OCI-M1 (cell line): ENCODE results near the gene TMEM123.
"Not testable (repeated sequence)": the region's sequence is repeated elsewhere in the genome, so short reads cannot be mapped to it uniquely, and the experiment has no call there.

Experiments
- DNase-seq: peaks from one replicate; lab custom pipeline; 2025; lab: John Stamatoyannopoulos, UW

The TMEM123 gene

GRCh38 chr11:102395720-102396393, 56.7 kb downstream of the TMEM123 start:
- DNase-seq: no peak

- DNase-seq: no peak
Observed at GRCh38 chr11:102393272-102393730, 59.3 kb downstream of the TMEM123 start.

- no peak for DNase-seq
Observed at GRCh38 chr11:102391549-102392237, 60.9 kb downstream of the TMEM123 start.

DNA sequence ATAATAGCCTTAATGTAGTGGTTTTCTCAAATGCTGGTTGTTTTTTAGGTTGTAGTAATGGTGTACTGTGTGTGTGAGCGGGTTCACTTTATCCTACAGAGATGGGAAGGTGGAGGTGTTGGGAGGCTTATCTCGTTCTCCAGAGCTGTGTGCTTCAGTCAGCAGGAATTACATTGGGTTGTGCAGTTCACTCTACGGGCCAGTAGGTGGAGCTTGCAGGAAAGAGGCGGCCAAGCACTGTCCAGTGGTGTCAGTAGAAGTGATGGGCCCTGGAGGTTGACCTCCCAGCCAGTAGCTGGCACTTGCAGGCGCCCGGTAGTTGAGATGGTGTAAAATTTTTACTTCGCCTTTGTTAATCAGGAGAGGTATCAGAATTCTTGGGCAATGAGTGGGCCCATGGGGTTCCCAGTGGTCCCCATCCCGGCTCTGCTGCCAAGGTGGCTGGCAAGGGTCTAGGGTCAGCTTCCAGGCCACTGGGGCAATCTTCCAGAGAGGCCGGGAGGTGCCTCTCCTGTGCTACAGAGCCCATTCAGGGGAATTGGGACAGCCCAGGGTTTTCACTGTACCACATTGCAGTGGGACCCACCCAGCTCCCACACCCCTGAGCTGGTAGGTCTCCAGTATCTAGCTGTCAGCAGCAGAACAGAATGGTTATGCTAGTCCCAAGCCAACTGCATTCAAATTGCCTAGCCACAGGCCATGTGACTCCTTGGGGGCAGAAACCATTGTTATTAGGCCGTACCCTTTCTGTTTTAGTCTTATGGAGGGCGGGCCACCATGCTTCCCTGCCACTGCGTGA, 61.7 kb downstream of the TMEM123 start:
- peak; percentile 65 for DNase-seq

DNA sequence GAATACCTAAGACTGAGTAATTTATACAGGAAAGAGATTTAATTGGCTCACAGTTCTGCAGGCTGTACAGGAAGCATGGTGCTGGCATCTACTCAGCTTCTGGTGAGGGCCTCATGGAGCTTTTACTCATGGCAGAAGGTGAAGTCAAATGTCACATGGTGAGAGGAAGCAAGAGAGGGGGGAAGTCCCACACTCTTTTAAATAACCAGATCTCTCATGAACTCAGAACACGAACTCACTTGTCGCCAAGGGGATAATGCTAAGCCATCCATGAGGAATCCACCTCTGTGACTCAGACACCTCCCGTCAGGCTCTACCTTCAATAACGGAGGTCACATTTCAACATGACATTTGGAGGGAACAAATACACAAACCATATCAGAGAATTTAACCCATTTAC, 63.3 kb downstream of the TMEM123 start:
- no peak for DNase-seq

- no peak for DNase-seq
Observed at GRCh38 chr11:102387043-102387781, 65.4 kb downstream of the TMEM123 start.

- DNase-seq: peak; percentile 18
Observed at GRCh38 chr11:102386136-102386734, 66.3 kb downstream of the TMEM123 start.

- DNase-seq: peak; percentile 64
Observed at GRCh38 chr11:102385085-102386007, 67.2 kb downstream of the TMEM123 start.

DNA sequence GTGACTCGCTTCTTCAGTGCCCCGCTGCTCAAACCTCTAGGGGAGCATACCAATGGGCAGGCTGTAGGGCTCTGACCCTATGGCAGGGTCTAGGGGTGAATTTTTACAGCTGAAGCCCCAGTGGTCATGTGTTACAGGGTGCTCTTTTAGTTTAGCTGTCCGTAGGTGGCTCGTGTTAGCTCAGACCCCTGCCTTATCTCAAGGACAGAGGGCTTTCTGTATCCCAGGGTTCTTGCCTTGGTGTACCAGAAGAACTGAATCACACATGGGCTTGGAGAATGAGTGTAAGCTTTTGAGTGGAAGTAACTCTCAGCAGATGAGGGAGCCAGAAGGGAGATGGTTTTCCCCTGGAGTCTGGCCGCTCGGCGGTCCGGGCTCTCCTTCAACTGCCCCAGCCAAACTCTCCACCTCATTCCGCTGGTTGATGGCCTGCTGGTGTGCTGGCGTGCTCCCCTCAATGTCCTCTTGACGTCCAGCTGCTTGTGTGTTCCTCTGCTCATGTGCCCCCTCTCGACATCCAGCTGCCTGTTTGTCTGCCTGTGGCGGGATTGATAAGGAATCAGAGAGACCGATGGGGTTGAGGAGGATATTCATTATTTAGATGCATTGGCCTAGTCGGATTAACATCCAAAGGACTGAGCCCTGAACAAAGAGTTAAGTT, 68.0 kb downstream of the TMEM123 start:
- peak; percentile 64 for DNase-seq

DNA sequence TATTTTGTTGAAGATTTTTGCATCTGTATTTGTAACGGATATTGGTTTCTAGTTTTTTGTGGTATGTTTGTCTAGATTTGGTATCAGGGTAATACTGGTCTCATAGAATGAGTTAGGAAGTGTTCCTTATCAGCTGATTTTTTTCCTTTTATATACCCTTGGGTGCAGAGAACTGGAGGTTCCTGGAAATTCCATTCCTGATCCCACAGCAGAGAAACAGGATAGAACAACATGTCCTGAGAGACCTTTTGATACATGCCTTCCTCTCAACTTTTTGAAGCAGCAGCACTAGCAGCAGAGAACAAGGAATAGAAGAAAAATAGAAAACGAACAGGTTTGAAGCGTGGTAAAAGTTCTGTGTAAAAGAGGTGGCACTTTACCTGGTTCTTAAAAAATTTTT, 68.7 kb downstream of the TMEM123 start:
- DNase-seq: no peak

GRCh38 chr11:102382384-102382783, 70.2 kb downstream of the TMEM123 start:
- no peak for DNase-seq

GRCh38 chr11:102378818-102379217, 73.7 kb downstream of the TMEM123 start:
- DNase-seq: no peak

DNA sequence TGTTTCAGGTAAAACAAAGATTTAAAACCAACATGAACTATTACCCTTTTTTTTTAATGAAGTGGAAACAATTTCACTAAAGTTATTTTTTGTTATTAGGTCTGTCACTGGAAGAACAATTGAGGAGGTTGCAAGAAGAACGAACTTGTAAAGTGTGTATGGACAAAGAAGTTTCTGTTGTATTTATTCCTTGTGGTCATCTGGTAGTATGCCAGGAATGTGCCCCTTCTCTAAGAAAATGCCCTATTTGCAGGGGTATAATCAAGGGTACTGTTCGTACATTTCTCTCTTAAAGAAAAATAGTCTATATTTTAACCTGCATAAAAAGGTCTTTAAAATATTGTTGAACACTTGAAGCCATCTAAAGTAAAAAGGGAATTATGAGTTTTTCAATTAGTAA, 74.7 kb downstream of the TMEM123 start:
- no peak for DNase-seq

- no peak for DNase-seq
Observed at GRCh38 chr11:102375720-102376399, 76.7 kb downstream of the TMEM123 start.

- not testable (repeated sequence) for DNase-seq
Observed at GRCh38 chr11:102374633-102375424, 77.7 kb downstream of the TMEM123 start.

DNA sequence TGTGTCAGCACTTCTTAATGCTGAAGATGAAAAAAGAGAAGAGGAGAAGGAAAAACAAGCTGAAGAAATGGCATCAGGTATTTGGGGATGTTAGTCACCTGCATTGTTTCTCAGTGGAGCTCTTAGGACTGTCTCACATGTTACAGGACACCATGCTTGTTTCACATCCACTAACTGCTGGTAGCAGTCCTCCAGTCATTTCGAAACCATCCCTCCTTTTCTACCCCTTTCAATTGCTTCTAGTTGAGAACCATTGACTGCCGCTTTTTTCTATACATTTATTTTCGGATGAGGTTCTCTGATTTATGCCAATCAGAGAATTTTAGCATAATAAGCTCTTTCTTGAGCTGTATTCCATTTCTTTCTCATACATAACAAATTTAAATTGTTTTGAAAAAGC, 84.1 kb downstream of the TMEM123 start:
- no peak for DNase-seq

- DNase-seq: peak; percentile 34
Observed at GRCh38 chr11:102367364-102367763, 85.2 kb downstream of the TMEM123 start.

DNA sequence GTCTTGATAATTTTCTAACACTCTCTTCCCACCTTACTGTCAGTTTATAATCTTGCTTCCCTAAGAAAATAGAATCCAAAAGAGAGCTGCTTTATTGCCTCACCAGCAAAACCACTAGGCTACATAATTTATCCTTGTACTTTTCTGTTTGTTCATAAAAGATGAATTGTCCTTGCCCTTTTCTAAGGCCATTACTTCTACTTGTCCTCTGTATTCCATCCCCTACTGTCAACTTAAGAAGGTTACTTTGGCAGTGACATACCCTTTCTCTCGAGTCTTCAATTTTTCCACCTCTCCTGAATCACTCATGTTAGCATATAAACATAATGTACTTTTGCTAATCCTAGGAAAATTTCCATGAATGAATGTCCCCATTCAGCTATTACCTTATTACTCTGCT, 87.6 kb downstream of the TMEM123 start:
- no peak for DNase-seq
